Right renal cortex interstitium (tissue), 3 donors: ENCODE results near the gene SYT2. TPM values are rescaled to one million over a fixed set of nuclear protein-coding genes. Genes with fewer than 3 reads are reported as not detected.
"Not testable (repeated sequence)": the region's sequence is repeated elsewhere in the genome, so short reads cannot be mapped to it uniquely, and the experiment has no call there.

Experiments used
- DNase-seq, 3 donors: peaks; one replicate each; pipeline ENCODE4 v3.0.0-alpha.2; 2013; ENCODE audit warnings: low read depth in 3 of 3, low spot score in 2 of 3
- polyA plus RNA-seq, 3 donors: library from polyadenylated mRNA; unstranded; fragments of 120-200 nt; gene quantifications; one replicate each; pipeline ENCODE4 v1.2.1, GENCODE V29; 2013; ENCODE audit not compliant: insufficient read length in 3 of 3

The SYT2 gene
- polyA plus RNA-seq, 3 donors: 2.3 to 2.5 (median 2.4) TPM

GRCh38 chr1:202625416-202626360 is 84.6 kb downstream of the SYT2 start:
- DNase-seq: no peak

DNA sequence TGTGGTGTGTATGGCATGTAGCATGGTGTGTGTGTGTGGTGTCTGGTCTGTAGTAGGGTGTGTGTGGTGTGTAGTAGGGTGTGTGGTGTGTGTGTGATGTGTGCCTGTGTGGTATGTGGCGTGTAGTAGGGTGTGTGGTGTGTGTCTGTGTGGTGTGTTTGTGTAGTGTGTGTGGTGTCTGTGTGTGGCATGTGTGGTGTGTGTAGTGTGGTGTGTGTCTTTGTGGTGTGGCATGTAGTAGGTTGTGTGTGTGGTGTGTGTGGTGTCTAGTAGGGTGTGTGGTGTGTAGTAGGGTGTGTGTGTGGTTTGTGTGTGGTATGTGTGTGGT is 85.5 kb downstream of the SYT2 start:
- no peak for DNase-seq

DNA sequence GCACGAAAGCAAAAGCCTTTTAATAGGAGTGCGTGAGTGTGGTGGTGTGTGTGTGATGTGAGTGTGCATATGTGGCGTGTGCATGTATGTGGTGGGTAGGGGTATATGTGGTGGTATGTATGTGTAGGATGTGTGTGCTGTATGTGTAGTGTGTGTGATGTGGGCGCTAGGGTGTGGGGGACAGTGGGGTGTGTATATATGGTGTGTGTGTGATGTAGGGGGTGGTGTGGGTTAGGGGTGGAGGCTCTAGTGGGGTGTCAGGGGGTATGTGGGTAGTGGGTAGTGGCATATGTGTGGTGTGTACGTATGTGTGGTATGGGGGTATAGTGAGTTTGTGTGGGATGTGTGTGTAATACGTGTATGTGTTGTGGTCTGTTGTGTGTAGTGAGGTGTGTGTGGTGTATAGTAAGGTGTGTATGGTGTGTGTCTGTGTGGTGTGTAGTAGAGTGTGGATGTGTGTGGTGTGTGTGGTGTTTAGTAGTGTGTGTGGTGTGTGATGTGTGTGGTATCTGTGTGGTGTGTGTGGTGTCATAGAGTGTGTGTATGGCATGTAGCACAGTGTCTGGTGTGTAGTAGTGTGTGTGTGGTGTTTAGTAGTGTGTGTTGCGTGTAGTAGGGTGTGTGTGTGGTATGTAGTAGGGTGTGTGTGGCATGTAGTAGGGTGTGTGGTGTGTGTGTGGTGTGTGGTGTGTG is 86.0 kb downstream of the SYT2 start:
- no peak for DNase-seq

DNA sequence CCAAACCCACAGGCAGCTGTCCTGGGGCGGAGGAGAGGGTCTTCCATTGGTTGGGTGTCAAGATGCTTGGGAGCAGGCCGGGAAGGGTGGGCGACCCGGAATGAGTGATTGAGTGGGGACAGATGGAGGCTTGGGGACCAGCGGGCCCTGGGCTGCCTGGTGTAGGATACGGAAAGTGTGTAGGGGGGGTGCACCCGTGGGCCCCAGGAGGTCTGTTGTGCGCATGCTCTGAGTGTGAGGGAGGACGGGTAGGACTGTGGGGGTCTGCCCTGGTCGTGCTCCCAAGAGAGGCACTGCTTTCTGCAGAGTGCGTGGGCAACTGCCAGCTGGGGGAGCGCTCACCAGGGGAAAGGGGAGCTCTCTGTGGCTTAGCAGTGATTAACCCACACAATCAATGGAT is 86.8 kb downstream of the SYT2 start:
- not testable (repeated sequence) for DNase-seq

DNA sequence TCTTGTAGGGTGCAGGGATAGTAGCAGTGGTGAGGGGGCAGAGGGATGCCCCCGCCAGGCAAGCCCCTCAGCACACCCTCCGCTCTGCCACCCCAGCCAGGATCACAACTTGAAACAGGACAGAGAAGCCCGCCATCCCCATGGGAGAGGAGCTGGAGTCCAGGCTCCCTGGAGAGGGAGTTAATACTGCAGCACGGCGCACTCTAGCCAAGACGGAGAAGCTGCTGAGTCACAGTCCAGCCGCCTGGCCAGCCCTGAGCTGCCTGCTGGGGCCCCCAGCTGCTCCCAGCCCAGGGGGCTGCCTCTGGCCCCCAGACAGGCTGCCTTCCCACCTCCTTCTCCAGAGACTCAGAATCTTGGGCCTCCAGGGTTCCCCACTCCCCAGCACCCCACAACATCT is 87.2 kb downstream of the SYT2 start:
- DNase-seq: no peak

- DNase-seq: no peak
Observed at GRCh38 chr1:202622388-202622787, 87.9 kb downstream of the SYT2 start.

DNA sequence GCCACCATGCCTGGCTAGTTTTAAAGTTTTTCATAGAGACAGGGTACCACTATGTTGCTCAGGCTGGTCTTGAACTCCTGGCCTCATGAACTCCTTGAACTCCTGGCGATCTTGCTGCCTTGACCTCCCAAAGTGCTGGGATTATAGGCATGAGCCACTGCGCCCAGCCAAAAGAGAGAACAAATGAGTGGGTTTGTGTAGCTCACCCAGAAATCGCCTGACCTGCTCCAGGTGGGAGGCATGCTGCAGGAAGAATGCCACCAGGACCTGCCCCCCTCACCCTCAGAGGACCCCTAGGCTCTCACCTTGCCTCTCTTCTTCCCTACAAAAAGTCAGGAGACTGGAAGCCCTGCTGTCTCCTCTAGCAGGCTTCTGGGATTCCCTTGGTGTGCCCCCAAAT is 88.8 kb downstream of the SYT2 start:
- DNase-seq: no peak

DNA sequence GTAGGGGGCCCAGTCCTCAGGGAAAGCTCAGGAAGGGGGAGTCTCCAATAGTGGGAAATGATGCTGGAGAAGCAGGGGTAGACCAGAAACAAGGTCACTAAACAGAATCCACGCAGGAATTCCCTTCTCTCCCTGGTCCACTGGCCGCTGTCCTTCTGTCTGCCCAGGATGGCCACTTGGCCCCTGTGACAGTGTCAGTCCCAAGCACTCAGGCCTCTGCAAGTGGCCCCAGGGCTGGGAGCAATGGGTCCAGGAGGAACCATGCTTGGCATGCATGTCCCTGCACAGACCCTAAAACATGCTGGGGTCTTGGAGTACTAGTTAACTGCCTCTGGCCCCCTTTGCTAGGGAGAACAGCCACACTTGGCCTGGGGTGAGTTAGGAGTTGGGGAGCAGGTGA is 90.2 kb downstream of the SYT2 start:
- not testable (repeated sequence) for DNase-seq

GRCh38 chr1:202619505-202619904 is 90.7 kb downstream of the SYT2 start:
- no peak for DNase-seq

DNA sequence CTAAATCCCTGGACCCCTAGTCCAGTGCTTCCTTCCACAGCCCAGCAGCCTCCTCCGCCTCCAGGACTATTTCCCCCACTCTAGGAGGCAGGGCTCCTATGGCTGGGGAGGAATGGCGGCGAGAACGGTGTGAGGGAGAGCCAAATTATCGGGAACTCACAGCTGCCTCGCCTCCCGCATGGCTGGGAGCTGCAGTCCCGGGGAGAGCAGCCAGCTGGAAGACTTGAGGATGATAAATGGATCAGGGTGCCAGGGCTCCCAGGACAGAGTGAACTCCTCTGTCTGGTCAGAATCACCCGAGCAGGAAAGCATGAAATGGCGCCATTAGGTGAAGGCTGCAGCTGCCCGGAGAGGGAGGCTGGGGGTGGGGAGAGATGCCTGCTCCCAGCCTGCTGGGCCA is 91.2 kb downstream of the SYT2 start:
- not testable (repeated sequence) for DNase-seq

DNA sequence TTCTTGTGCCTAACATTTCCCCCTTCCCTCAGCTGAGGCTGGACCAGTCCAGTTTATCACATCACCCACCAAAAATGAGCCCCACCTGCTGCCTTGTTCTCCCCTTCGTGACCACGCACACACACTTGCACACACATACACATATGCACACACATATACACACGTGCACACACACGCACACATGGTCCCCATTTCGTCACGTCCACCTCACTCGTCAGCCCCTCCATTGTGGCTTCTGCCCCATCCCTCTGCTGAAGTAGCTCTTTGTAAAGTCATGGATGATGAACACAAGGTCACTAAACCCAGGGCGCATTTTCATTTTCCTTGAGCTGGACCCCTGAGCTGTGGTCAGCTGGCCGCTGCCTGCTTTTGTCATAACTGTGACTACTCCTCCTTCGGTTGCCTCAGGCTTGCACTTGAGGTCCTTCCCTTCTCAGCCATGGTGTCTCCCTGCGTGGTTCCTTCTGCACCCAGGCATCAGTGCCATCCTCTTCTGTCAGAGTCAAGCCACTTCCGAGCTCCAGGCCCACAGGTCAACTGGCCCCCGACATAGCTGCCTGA is 93.8 kb downstream of the SYT2 start:
- no peak for DNase-seq

DNA sequence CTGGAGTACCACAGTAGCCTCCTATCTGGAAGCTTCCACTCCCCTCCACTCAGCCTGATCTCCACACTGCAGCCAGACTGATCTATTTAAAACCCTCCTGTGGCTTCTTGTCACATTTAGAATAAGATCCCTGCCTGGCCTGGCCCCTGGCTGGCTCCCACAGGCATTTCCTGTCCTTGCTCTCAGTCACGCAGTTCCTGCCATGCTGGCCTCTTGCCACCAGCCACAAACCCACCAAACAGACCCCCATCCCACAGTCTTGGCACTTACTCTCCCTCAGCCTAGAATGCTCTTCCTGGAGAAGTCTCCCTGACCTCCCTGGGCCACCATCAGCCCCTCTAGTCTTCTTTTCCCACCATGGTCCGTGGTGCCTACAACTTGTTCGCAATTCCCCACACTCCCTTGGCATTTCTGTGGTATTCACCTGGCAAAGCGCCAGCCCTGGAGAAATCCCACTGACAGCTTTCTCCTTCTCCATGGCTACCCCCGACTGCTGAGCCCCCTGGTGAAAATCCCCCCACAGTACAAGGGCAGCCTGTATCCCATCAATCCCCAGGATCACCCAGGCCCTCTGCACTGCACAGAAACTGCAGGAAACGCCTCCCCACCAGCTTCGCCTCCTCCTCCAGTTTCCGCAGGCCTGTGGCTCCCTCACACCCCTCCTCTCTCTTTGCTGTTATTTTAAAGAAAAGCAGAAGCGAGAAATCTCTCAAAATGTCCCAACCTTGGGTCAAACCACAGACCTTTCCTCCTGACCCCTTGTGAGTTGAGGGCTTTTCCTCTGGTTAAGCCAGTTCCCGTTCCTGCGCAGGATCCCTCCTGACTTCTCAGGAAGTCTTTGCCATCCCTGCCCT is 94.5 kb downstream of the SYT2 start:
- no peak for DNase-seq

DNA sequence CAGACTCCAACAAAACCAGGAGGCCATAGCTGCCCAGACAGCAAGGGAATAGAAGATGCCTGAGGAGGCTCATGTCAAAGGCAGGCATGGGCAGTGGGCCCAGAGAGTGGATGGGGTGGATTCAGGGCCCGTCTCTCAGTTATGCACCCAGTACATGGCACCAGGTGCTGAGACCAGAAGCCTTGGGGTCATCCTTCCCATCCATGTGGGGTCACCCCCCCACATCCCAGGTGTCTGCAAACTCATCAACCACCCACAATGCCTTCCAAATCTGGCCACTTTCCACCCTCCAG is 95.1 kb downstream of the SYT2 start:
- not testable (repeated sequence) for DNase-seq

- not testable (repeated sequence) for DNase-seq
Observed at GRCh38 chr1:202614363-202615207, 95.7 kb downstream of the SYT2 start.

GRCh38 chr1:202613571-202613970 is 96.7 kb downstream of the SYT2 start:
- DNase-seq: no peak

DNA sequence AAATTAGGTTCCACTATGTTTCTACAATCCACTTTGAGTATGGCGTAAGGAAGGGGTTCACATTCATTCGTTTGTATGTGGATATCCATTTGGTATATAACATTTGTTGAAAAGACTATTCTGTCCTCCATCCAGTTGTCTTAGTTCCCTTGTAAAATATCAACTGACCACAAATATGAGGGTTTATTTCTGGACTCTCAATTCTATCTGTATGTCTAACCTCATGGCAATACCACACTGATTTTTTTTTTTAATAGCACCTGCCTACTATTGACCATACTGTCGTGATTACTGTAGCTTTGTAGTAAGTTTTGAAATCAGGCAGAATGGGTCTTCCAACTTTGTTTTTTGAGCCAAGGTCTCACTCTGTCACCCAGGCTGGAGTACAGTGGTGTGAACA is 98.2 kb downstream of the SYT2 start:
- DNase-seq: not testable (repeated sequence)

GRCh38 chr1:202605515-202605914 is 104.7 kb downstream of the SYT2 start:
- DNase-seq: no peak

DNA sequence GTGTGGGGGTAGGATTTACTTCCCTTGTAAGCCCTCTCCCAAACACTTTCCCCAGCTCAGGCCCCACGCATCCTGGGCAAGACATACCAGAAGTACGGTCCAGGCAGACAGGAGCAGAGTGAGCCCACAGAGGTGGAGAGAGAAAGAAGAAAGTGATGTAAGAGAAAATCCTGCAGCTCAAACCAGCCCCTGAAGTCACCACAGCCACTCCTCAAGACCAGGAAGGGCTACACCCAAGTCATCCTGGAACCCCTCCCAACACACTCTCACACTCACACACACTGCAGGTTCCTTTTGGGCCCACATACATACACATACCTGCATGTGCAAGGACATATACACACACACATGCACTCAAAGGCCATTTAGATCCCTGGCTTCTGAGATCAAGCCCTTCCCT is 106.8 kb downstream of the SYT2 start:
- DNase-seq: no peak

DNA sequence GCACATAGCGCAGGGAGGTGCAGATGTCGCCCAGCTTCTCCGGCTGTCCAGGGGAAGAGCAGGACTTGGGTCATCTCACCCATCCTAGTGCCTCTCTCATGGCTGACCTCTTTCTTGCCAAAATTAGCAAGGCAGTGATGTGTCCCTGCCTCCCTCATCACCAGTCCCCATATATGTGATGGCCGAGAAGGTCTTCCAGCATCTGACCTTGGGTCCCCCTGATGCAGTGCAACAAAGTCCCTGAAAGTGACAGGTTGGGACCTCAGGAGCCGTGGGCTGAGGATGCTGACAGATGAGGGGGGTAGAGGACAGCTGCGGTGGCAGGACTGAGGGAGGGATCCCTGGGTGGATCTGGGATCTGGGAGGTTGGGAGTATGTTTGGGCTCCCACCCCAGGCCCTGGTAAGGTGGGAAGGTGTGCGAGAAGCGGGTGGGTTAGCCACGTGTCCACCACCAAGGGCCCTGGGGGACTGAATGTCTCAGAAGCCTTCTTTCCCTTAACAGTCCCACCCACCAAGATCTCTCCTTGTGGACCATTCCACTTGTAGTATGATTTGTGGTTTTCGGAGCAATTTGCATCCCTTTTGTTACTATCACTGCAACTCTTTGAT is 109.7 kb downstream of the SYT2 start:
- DNase-seq: no peak
